Tibial nerve (tissue), 3 donors: ENCODE results near the gene DOCK2.

Experiments
- CTCF ChIP-seq, 5 experiments: fragments of 200-600 bp in 3 of 5; fragments of 450-650 bp in 2 of 5; sonication (generic) in 3 of 5; IDR thresholded peaks; one replicate each; pipeline ENCODE4 v1.5.1; 2016 to 2019; ENCODE audit warnings: antibody characterized with exemption in 5 of 5, mild to moderate bottlenecking in 3 of 5, moderate library complexity in 2 of 5
- POLR2A ChIP-seq, 2 donors: fragments of 450-650 bp; IDR thresholded peaks; one replicate each; pipeline ENCODE4 v1.6.1; 2017; ENCODE audit warnings: antibody characterized with exemption in 2 of 2, mild to moderate bottlenecking in 2 of 2, moderate library complexity in 2 of 2

- TF ChIP-seq POLR2A (IDR thresholded peaks at IDR 0.05) (no peak), CTCF (IDR thresholded peaks at IDR 0.05) (no peak)
These were observed 438.6 kb downstream of the DOCK2 start for GRCh38 chr5:170075696-170076095.
